NB4 (cell line): Measurements from ENCODE around the gene DAB1.

Experiments used
- CTCF ChIP-seq: IDR thresholded peaks from one replicate; pipeline ENCODE4 v1.5.1; 2012; ENCODE audit warnings: low read depth, low read length
- MAX ChIP-seq: IDR thresholded peaks from 2 replicates; pipeline ENCODE4 v1.6.1; 2011; ENCODE audit warnings: low read depth, low read length
- MYC ChIP-seq: IDR thresholded peaks from 2 replicates; pipeline ENCODE4 v1.6.1; 2011; ENCODE audit warnings: low read depth, low read length
- POLR2A ChIP-seq: IDR thresholded peaks from 2 replicates; pipeline ENCODE4 v1.6.1; 2011; ENCODE audit warnings: mild to moderate bottlenecking; ENCODE audit not compliant: insufficient read length; ENCODE audit errors: extremely low read depth

- no peak for TF ChIP-seq CTCF
- no peak for TF ChIP-seq MYC
- TF ChIP-seq POLR2A, result no peak
- TF ChIP-seq MAX, result no peak
These were observed 194.8 kb downstream of the DAB1 start for GRCh38 chr1:57229076-57229475.
